Calu3 (cell line): ENCODE results near the gene SUN3. TPM values are rescaled to one million over a fixed set of nuclear protein-coding genes. Genes with fewer than 3 reads are reported as not detected.

Source experiments
- BruUV-seq: library from RNA; stranded (reverse); fragments of 400-500 nt; replicated peaks from 2 replicates; lab custom pipeline; 2021; lab: Mats Ljungman, UMichigan
- CTCF ChIA-PET: fragments of 300-600 bp; sonication (Branson Sonifier 250); formaldehyde crosslinking; loops from one replicate; lab custom pipeline; 2022; ENCODE audit warnings: antibody characterized with exemption; lab: Charles Lee
- DNase-seq: peaks from one replicate; pipeline ENCODE4 v3.0.0; 2022
- H3K27ac Mint-ChIP-seq: one replicate; pipeline ENCODE4 v1.8.0; 2022; ENCODE audit warnings: mixed read lengths; ENCODE audit not compliant: unreplicated experiment
- H3K27me3 Mint-ChIP-seq: one replicate; pipeline ENCODE4 v1.8.0; 2022; ENCODE audit warnings: mixed read lengths; ENCODE audit not compliant: unreplicated experiment
- H3K36me3 Mint-ChIP-seq: one replicate; pipeline ENCODE4 v1.8.0; 2022; ENCODE audit warnings: mild to moderate bottlenecking, moderate library complexity, mixed read lengths; ENCODE audit not compliant: insufficient read depth, unreplicated experiment
- H3K4me1 Mint-ChIP-seq: one replicate; pipeline ENCODE4 v1.8.0; 2022; ENCODE audit warnings: mild to moderate bottlenecking, low read depth, mixed read lengths; ENCODE audit not compliant: unreplicated experiment
- H3K4me3 Mint-ChIP-seq: one replicate; pipeline ENCODE4 v1.8.0; 2022; ENCODE audit warnings: mild to moderate bottlenecking, low read depth, moderate library complexity, mixed read lengths; ENCODE audit not compliant: unreplicated experiment
- H3K9me3 Mint-ChIP-seq: one replicate; pipeline ENCODE4 v1.8.0; 2022; ENCODE audit warnings: low read depth, mixed read lengths; ENCODE audit not compliant: unreplicated experiment
- CTCF ChIP-seq: fragments of 200-600 bp; IDR thresholded peaks from one replicate; pipeline ENCODE4 v1.8.0; 2022; ENCODE audit warnings: antibody characterized with exemption; ENCODE audit not compliant: unreplicated experiment
- intact Hi-C: fragments of 100-400 bp; cut with micrococcal nuclease; formaldehyde crosslinking; loops from one replicate; pipeline ENCODE4 v1.10.0; 2022; ENCODE audit not compliant: unreplicated experiment
- total RNA-seq: library from RNA; stranded (reverse); gene quantifications from 2 replicates; pipeline ENCODE4 v1.2.3, GENCODE V29; 2022

Gene SUN3
- total RNA-seq, 1 experiment from 2014 or later: 1.8 TPM

- peak; percentile 98 for DNase-seq
- CTCF ChIA-PET: interaction anchor here (0.9 to 1.3 kb wide), 4 partner anchors 9 to 58 kb away, joined by 3 to 4 read pairs (median 3); partner anchors contain the start of gene UPP1
- peaks cover 14% of the 10 kb centered on the region for H3K36me3 Mint-ChIP-seq
- BruUV-seq: no TSS peak
- no peak for TF ChIP-seq CTCF
- H3K27ac Mint-ChIP-seq: peak within 1 kb of the TSS; percentile 80
- intact Hi-C loops: loop anchor here (2.0 to 5.0 kb wide), 3 partner anchors 43 to 75 kb away; partner anchors contain the start of gene UPP1
- peaks cover 14% of the 10 kb centered on the region for H3K4me1 Mint-ChIP-seq
- peaks cover 30% of the 10 kb centered on the region for H3K27me3 Mint-ChIP-seq
- H3K9me3 Mint-ChIP-seq: no peaks in the 10 kb centered on the region
- peak within 1 kb of the TSS; percentile 93 for H3K4me3 Mint-ChIP-seq
Observed at GRCh38 chr7:48035301-48035966, 6.5 kb upstream of the SUN3 start, which contains the start of gene C7orf57. TSS of gene C7orf57 (plus strand) at chr7:48035543. CDS start at chr7:48036309, 766 bp downstream.

- CTCF ChIA-PET: no interaction called here
- no peak for DNase-seq
- H3K36me3 Mint-ChIP-seq: peaks cover 14% of the 10 kb centered on the region
- H3K4me3 Mint-ChIP-seq: no peak overlapping the region
- no peak for TF ChIP-seq CTCF
- no peak overlapping the region for H3K27ac Mint-ChIP-seq
- no TSS peak for BruUV-seq
- peaks cover 30% of the 10 kb centered on the region for H3K27me3 Mint-ChIP-seq
- intact Hi-C loops: loop anchor here (2.0 kb wide), 2 partner anchors 55 to 77 kb away; partner anchors contain the start of gene UPP1
- H3K4me1 Mint-ChIP-seq: peaks cover 14% of the 10 kb centered on the region
- H3K9me3 Mint-ChIP-seq: no peaks in the 10 kb centered on the region
Observed at GRCh38 chr7:48033922-48034321, 5.0 kb upstream of the SUN3 start.

GRCh38 chr7:48031111-48031510 is 2.2 kb upstream of the SUN3 start:
- no peak overlapping the region for H3K4me3 Mint-ChIP-seq
- CTCF ChIA-PET: no interaction called here

DNA sequence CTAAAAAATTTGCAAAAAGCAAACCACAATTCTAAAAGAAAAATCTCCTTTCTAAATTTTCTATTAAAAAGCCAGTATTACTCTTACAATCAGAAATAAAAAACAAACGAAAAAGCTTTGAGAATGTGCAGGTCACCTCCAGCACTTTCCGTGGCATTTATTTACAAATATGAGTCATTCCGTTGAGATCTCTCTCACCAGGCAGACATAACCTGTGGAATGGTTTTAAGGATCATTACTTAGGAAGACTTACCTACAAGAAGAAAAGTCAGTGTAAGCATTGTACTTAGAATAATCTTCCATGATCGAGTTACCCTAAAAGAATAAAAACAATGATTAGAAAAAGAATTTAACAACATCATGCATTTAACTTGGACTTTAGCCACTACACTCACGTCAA is 3.3 kb downstream of the SUN3 start:
- intact Hi-C loops: no loop called here
- no peak for DNase-seq
- peaks cover 13% of the 10 kb centered on the region for H3K4me1 Mint-ChIP-seq
- no peak overlapping the region for H3K4me3 Mint-ChIP-seq
- CTCF ChIA-PET: interaction anchor here (0.7 kb wide), 1 partner anchor 34 kb away, joined by 3 read pairs; no protein-coding TSS in a partner anchor
- H3K36me3 Mint-ChIP-seq: no peaks in the 10 kb centered on the region
- peaks cover 8% of the 10 kb centered on the region for H3K9me3 Mint-ChIP-seq
- TF ChIP-seq CTCF: no peak
- no TSS peak for BruUV-seq
- H3K27me3 Mint-ChIP-seq: no peaks in the 10 kb centered on the region
- no peak overlapping the region for H3K27ac Mint-ChIP-seq

More at GRCh38 chr7:48031111-48031510, 2.2 kb upstream of the SUN3 start:
- Mint-ChIP-seq H3K4me1 (peaks cover 6% of the 10 kb centered on the region), H3K9me3 (no peaks in the 10 kb centered on the region), H3K27ac (no peak overlapping the region), H3K36me3 (peaks cover 11% of the 10 kb centered on the region), H3K27me3 (peaks cover 5% of the 10 kb centered on the region)
- TF ChIP-seq CTCF: no peak
- intact Hi-C loops: no loop called here
- no TSS peak for BruUV-seq
- no peak for DNase-seq
